NCI-H1417 treated with DMSO at 0.1 percent for 48 hours (cell line): ENCODE measurements around the gene KRT32.

Source experiments
- DNase-seq: peaks from one replicate; lab custom pipeline; 2025; lab: John Stamatoyannopoulos, UW

The KRT32 gene

DNA sequence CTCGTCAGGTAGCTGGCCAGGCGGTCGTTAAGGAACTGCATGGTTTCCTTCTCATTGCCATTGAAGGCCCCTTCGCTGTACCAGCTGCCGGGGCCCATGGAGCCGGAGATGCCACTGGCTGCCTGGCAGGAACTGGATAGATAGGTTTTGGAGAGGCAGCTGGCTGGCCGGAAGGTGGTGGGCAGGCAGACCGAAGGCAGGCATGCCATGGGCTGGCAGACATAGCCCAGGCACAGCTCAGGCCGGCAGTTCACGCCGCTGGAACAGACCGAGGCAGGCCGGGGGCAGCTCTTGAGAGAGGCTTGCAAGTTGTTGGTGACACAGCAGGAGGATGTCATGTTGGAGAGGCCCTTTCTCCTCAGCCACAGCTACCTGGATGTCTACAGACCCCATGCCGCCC lies at the start of gene KRT32:
Gene KRT32, minus strand, starts transcription at position 399 of the 400 bp plus-strand sequence. Its CDS starts 61 bp downstream, at position 338.
- no peak for DNase-seq

DNA sequence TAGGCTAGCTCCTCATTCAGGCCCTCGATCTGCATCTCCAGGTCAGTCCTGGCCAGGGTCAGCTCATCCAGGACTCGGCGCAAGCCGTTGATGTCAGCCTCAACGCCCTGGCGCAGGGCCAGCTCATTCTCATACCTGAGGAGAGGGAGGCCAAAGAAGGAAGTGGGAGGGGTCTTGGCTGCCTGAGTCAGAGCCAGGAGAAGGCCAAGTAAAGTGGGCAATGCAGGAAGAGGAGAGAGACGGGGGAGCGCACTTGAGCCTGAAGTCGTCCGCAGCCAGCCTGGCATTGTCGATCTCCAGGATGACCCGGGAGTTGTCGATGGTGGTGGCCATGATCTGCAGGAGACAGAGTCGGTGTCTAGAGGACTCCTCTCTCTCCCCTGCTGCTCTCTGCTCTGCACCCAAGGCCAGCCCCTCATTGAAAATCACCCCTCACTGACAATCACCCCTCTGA lies 49.7 kb upstream of the KRT32 start:
- DNase-seq = no peak

- DNase-seq = no peak
Observed at GRCh38 chr17:41516147-41516829, 49.1 kb upstream of the KRT32 start.

- DNase-seq = peak; percentile 80
Observed at GRCh38 chr17:41513168-41513547, 46.0 kb upstream of the KRT32 start.

- DNase-seq = no peak
Observed at GRCh38 chr17:41512546-41513167, 45.5 kb upstream of the KRT32 start.

- DNase-seq = no peak
Observed at GRCh38 chr17:41511716-41512115, 44.5 kb upstream of the KRT32 start.

GRCh38 chr17:41511116-41511515 lies 43.9 kb upstream of the KRT32 start:
- DNase-seq = no peak

- no peak for DNase-seq
Observed at GRCh38 chr17:41510251-41511065, 43.3 kb upstream of the KRT32 start.

GRCh38 chr17:41507315-41507880 lies 40.2 kb upstream of the KRT32 start:
- DNase-seq = no peak

DNA sequence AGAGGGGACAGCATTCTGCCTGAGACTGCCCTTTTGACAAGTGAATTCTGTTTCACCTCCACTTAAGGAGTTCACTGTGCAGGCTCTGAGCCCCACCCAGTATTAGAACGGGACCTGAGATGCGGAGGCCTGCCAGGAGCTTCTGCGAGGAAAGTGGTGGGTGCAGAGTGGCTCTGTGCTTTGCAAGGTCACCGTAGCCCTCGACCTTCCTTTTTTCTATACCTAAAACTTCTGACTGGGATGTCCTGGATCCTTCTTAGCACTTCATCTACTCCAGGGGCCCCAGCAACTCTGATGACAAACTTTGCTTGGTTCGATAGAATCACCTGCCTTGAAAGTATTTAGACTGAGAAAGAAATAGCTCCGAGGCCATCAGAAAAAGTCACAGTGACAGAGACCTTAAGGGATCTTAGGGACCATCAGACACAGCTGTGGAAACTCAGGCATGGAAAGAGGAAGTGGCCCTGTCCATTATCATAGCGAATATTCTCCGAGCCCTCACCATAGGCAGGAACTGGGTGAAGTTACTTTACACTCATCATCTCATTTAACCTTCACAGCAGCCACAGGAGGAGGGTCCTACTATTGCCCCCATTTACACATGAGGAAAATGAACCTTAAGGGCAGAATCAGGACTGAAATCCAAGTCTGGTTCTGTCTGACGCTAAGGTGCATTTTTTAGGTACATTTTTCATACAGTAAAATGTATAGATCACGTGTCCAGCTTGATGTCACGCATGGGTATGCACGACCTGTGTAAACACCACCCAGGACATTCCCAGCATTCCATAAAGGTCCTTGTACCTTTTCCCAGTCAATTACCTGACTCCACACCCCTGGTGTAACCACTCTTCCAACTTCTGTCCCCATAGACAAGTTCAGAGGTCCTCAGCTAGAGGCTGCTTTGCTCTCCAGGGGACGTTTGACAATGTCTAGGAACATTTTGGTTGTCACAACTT lies 38.9 kb upstream of the KRT32 start:
- no peak for DNase-seq

- DNase-seq = no peak
Observed at GRCh38 chr17:41505007-41505808, 38.0 kb upstream of the KRT32 start, which contains the start of gene KRT13. Gene KRT13 (minus strand): TSS chr17:41505612. CDS start chr17:41505550, 62 bp downstream.

DNA sequence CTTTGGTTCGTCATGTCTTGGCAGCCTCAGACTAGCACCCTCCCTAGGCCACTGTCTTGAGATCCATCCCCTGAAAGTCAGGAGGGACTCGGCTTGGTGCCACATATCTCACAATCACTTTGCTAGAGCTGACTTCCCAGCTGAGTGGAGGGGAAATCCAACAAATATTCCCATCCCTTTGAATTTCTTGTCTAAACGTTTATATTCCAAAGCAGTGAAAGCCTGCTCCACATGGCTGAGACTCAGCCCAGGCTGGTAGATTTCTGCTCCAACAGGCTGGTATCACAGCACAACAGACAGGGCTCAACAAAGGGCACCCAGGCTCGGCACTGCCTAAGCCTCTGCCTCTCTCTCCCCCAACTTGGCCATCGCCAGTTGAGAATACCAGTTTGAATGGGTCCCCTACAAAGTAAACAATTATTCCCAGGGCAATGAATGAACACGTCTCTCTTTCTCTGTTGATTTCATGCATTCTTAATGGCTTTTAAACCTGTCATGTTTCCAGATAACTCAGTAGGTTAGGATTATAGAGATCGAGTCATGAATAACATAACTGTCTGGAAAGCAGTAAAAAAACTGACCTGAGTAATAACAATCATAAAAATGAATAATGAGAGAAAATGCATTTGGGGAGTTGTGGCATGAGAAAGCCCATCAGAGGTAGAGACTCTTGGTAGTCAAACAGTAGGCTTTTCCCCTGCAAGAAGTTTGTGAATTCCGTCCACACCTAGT lies 37.2 kb upstream of the KRT32 start:
- no peak for DNase-seq

DNA sequence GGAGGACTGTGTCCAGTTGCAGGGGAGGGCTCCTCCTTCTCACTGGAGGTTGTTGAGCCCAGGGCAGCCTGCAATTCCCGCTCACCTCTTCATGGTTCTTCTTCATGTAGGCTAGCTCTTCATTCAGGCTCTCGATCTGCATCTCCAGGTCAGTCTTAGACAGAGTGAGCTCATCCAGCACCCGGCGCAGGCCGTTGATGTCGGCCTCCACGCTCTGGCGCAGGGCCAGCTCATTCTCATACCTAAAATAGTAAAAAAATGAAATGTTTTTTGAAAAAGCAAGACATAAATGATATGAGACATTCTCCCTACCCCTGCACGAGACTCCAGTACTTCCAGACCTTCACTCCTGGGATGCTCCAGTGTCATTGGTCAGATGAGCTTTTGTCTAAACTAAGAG lies 36.0 kb upstream of the KRT32 start:
- DNase-seq = no peak

DNA sequence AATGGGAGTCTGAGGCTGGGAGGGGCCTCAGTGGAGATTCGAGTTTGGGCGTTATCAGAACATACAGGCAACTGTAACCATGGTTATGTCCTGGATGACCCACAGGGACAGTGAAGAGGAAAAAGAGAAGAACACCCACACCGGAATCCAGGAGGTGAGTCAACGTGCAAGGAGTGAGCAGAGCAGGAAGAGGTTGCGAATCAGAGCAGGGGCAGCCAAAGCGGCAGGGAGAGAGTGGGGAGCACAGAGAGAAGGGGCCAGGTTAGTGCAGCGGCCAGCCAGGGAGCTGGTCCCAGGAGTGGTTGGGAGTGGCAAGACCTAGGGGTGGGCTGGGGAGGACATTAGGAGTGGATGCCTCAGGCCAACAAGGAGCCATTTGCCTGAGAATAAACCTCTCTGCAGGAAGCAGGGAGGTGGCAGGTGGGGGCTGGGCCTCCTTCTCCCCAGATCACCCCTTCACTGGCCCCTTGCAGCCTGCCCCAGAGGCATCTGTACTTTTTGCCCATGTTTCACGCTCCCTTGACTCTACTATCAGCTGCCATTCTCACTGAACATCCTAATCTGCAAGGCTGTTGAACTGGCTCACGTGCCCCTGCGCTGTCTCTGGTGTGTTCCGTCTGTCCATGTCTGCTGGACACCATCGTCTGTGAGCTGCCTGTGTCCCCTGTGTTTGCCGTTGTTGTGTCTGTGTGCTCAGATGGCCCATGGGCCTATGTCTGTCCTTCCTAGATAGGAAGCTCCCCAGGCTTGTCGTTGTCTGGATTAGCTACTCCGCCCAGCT lies 33.1 kb upstream of the KRT32 start:
- DNase-seq = no peak

GRCh38 chr17:41499714-41500113 lies 32.5 kb upstream of the KRT32 start:
- no peak for DNase-seq

GRCh38 chr17:41498276-41498675 lies 31.1 kb upstream of the KRT32 start:
- DNase-seq = no peak

DNA sequence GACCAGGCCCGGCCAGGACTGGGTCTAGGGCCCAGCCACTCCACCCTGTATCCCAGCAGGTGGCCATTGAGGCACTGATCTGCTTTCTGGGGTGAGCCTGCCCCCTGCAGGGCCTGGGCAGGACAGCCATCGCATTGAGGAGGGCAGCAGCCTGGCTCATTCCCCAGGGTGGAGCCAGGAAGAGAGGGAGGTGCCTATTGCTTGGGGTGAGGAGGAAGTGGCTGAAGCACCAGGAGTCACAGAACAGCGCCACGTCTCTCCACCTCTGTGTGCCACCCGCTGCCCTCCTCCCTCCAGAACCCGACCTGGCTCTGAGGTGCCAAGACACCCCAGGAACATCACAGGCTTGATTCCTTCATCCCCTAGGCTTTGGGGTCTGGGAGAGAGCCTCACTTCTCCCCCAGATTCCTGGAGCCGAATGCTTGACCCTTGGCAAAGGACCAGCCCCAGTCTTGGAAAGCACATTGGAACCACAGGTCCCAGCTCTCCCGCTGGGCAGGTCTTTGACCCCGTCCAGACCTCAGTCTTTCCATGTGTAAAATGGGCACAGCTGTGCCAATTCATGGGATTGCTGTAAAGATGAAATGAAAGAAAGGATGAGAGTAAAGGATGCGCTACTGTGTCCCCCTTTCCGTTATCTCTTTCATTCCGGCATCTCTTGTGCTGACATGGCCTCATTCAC lies 29.8 kb upstream of the KRT32 start:
- no peak for DNase-seq

- DNase-seq = no peak
Observed at GRCh38 chr17:41494524-41494923, 27.3 kb upstream of the KRT32 start.
